Body of pancreas (tissue), 4 donors: ENCODE data around the gene GREB1. TPM values are rescaled to one million over a fixed set of nuclear protein-coding genes. Genes with fewer than 3 reads are reported as not detected.

Source experiments
- ATAC-seq: fragments of 150-250 bp; one replicate; pipeline ENCODE4 v1.9.1; 2016
- DNase-seq, 4 donors: peaks; one replicate each; pipeline ENCODE4 v3.0.0-alpha.2; 2019
- H3K27ac ChIP-seq, 4 donors: fragments of 200-600 bp; sonication (generic); 1 replicate in 3 of 4; 2 replicates in 1 of 4; pipeline versions ENCODE4 v1.5.1 to v1.6.1; 2016 to 2019; ENCODE audit warnings: mild to moderate bottlenecking in 1 of 4, mixed read lengths in 1 of 4, moderate library complexity in 1 of 4
- H3K27me3 ChIP-seq, 2 donors: fragments of 200-600 bp; sonication (generic); one replicate each; pipeline ENCODE4 v1.6.0; 2016; ENCODE audit warnings: mild to moderate bottlenecking in 1 of 2
- H3K36me3 ChIP-seq, 2 donors: fragments of 200-600 bp; sonication (generic); replicated peaks in 1 of 2; 2 replicates each; pipeline ENCODE4 v1.5.1; 2016; ENCODE audit warnings: low read depth in 2 of 2; ENCODE audit not compliant: insufficient read depth in 1 of 2
- H3K4me1 ChIP-seq: fragments of 200-600 bp; sonication (generic); one replicate; pipeline ENCODE4 v1.6.0; 2016
- H3K4me3 ChIP-seq, 2 donors: fragments of 200-600 bp; sonication (generic); 1 replicate in 1 of 2; 2 replicates in 1 of 2; pipeline ENCODE4 v1.5.1; 2016 to 2019
- H3K9me3 ChIP-seq, 3 donors: fragments of 200-600 bp; sonication (generic); 1 replicate in 2 of 3; 2 replicates in 1 of 3; pipeline ENCODE4 v1.5.1; 2016
- CTCF ChIP-seq, 7 experiments: fragments of 450-650 bp in 4 of 7; fragments of 200-600 bp in 3 of 7; sonication (generic) in 3 of 7; IDR thresholded peaks; one replicate each; pipeline ENCODE4 v1.5.1; 2016 to 2019; ENCODE audit warnings: antibody characterized with exemption in 7 of 7
- POLR2A ChIP-seq, 3 donors: fragments of 450-650 bp; IDR thresholded peaks; one replicate each; pipeline ENCODE4 v1.6.1; 2016; ENCODE audit warnings: antibody characterized with exemption in 3 of 3, mild to moderate bottlenecking in 2 of 3
- WGBS, 2 donors: methylation state at CpG; one replicate each; pipeline ENCODE4 v1.1.5; 2017; 5-methylcytosine and 5-hydroxymethylcytosine counted together
- intact Hi-C: fragments of 100-400 bp; cut with DNase I; formaldehyde crosslinking; loops from one replicate; pipeline ENCODE4 v1.15.1; 2023
- total RNA-seq, 2 donors: library from RNA; depleted of rRNA; stranded (reverse); fragments of >200 nt; gene quantifications; one replicate each; pipeline ENCODE4 v1.1.0, GENCODE V29; 2016

GREB1 gene
- total RNA-seq, 2 donors from 2014 or later: 10.4 to 19.8 TPM

GRCh38 chr2:11634584-11634983, 100.7 kb downstream of the GREB1 start:
- Histone ChIP-seq H3K27ac (no peak overlapping the region), H3K27me3 (no peaks in the 10 kb centered on the region), H3K4me3 (no peak overlapping the region), H3K9me3 (no peaks in the 10 kb centered on the region), H3K4me1 (no peaks in the 10 kb centered on the region), H3K36me3 (peaks cover 0 to 3% of the 10 kb centered on the region in 2 donors)
- WGBS, 2 donors: 89 to 93% methylated on average over 15 of the region's 15 CpGs
- TF ChIP-seq CTCF (IDR thresholded peaks at IDR 0.05): no peak
- TF ChIP-seq POLR2A (IDR thresholded peaks at IDR 0.05): no peak
- no peak for ATAC-seq
- intact Hi-C loops: no loop called here
- no peak for DNase-seq

GRCh38 chr2:11635141-11635540, 101.3 kb downstream of the GREB1 start:
- no peak for TF ChIP-seq POLR2A (IDR thresholded peaks at IDR 0.05)
- TF ChIP-seq CTCF (IDR thresholded peaks at IDR 0.05): no peak
- intact Hi-C loops: no loop called here
- H3K4me3 ChIP-seq: no peak overlapping the region
- H3K27ac ChIP-seq: no peak overlapping the region
- H3K9me3 ChIP-seq: no peaks in the 10 kb centered on the region
- DNase-seq: no peak
- H3K27me3 ChIP-seq: no peaks in the 10 kb centered on the region
- 88 to 94% methylated on average over 7 to 15 of the region's 15 CpGs for WGBS, 2 donors
- H3K36me3 ChIP-seq: peaks cover 0 to 3% of the 10 kb centered on the region in 2 donors
- no peaks in the 10 kb centered on the region for H3K4me1 ChIP-seq
- ATAC-seq: no peak

- H3K9me3 ChIP-seq: no peaks in the 10 kb centered on the region
- 82 to 84% methylated on average over 11 of the region's 11 CpGs for WGBS, 2 donors
- intact Hi-C loops: no loop called here
- TF ChIP-seq POLR2A (IDR thresholded peaks at IDR 0.05) (no peak), CTCF (IDR thresholded peaks at IDR 0.05) (no peak)
- H3K4me3 ChIP-seq: no peak overlapping the region
- H3K4me1 ChIP-seq: no peaks in the 10 kb centered on the region
- no peak overlapping the region for H3K27ac ChIP-seq
- DNase-seq (no peak), ATAC-seq (no peak)
- H3K36me3 ChIP-seq: peaks cover 0 to 3% of the 10 kb centered on the region in 2 donors
- H3K27me3 ChIP-seq: no peaks in the 10 kb centered on the region
These were observed 102.9 kb downstream of the GREB1 start for GRCh38 chr2:11636593-11637295.

GRCh38 chr2:11637546-11637945, 103.7 kb downstream of the GREB1 start:
- H3K27me3 ChIP-seq: no peaks in the 10 kb centered on the region
- no peak for TF ChIP-seq CTCF (IDR thresholded peaks at IDR 0.05)
- TF ChIP-seq POLR2A (IDR thresholded peaks at IDR 0.05): no peak
- H3K4me3 ChIP-seq: no peak overlapping the region
- H3K9me3 ChIP-seq: no peaks in the 10 kb centered on the region
- DNase-seq: no peak
- intact Hi-C loops: no loop called here
- no peak overlapping the region for H3K27ac ChIP-seq
- ATAC-seq: no peak
- peaks cover 0 to 3% of the 10 kb centered on the region in 2 donors for H3K36me3 ChIP-seq
- WGBS, 2 donors: 85 to 87% methylated on average over 15 of the region's 15 CpGs
- no peaks in the 10 kb centered on the region for H3K4me1 ChIP-seq

- Histone ChIP-seq H3K4me1 (no peaks in the 10 kb centered on the region), H3K36me3 (no peaks in the 10 kb centered on the region), H3K27me3 (no peaks in the 10 kb centered on the region), H3K4me3 (no peak overlapping the region), H3K9me3 (no peaks in the 10 kb centered on the region), H3K27ac (no peak overlapping the region)
- intact Hi-C loops: no loop called here
- TF ChIP-seq CTCF (IDR thresholded peaks at IDR 0.05) (no peak), POLR2A (IDR thresholded peaks at IDR 0.05) (no peak)
- DNase-seq (no peak), ATAC-seq (no peak)
- WGBS, 2 donors: 80 to 81% methylated on average over 5 of the region's 5 CpGs
These were observed 105.7 kb downstream of the GREB1 start for GRCh38 chr2:11639503-11639902.
